Loucy (cell line): Measurements from ENCODE around the gene UTY.

Experiments
- H2AFZ ChIP-seq: fragments of 200-600 bp; sonication (generic); 2 replicates; pipeline ENCODE4 v1.6.0; 2016; ENCODE audit warnings: antibody characterized with exemption, mild to moderate bottlenecking, low read length, moderate library complexity
- H3F3A ChIP-seq: fragments of 200-600 bp; 2 replicates; pipeline ENCODE4 v1.6.0; 2016; ENCODE audit warnings: antibody characterized with exemption, low read depth, mild to moderate bottlenecking
- H3K27me3 ChIP-seq: fragments of 200-600 bp; sonication (generic); 2 replicates; pipeline ENCODE4 v1.6.1; 2014; ENCODE audit warnings: low read length, mild to moderate bottlenecking; ENCODE audit not compliant: insufficient read depth, poor library complexity, severe bottlenecking
- H3K36me3 ChIP-seq: fragments of 200-600 bp; sonication (generic); 2 replicates; pipeline ENCODE4 v1.6.1; 2016; ENCODE audit warnings: low read length; ENCODE audit not compliant: insufficient read depth
- H3K4me1 ChIP-seq: fragments of 200-600 bp; sonication (generic); 2 replicates; pipeline ENCODE4 v1.5.1; 2014; ENCODE audit warnings: low read length, mild to moderate bottlenecking; ENCODE audit not compliant: insufficient read depth, poor library complexity, severe bottlenecking
- H3K4me2 ChIP-seq: fragments of 200-600 bp; sonication (generic); 2 replicates; pipeline ENCODE4 v1.6.0; 2014; ENCODE audit warnings: antibody characterized with exemption, low read length, low read depth, mild to moderate bottlenecking; ENCODE audit not compliant: poor library complexity, severe bottlenecking
- H3K4me3 ChIP-seq: fragments of 200-600 bp; sonication (generic); 2 replicates; pipeline ENCODE4 v1.5.1; 2014; ENCODE audit warnings: low read length, mild to moderate bottlenecking, mixed read lengths; ENCODE audit not compliant: poor library complexity, severe bottlenecking
- H3K79me2 ChIP-seq: fragments of 200-600 bp; sonication (generic); 2 replicates; pipeline ENCODE4 v1.6.1; 2014; ENCODE audit warnings: low read length; ENCODE audit not compliant: insufficient read depth
- H3K9ac ChIP-seq: fragments of 200-600 bp; sonication (generic); 2 replicates; pipeline ENCODE4 v1.6.0; 2014; ENCODE audit warnings: mild to moderate bottlenecking, low read depth, low read length, moderate library complexity; ENCODE audit not compliant: poor library complexity, severe bottlenecking
- H3K9me2 ChIP-seq: fragments of 200-600 bp; sonication (generic); replicated peaks from 2 replicates; pipeline ENCODE4 v1.6.1; 2016; ENCODE audit warnings: low read depth, low read length, mixed read lengths
- H3K9me3 ChIP-seq: fragments of 200-600 bp; sonication (generic); 2 replicates; pipeline ENCODE4 v1.6.1; 2014; ENCODE audit warnings: mild to moderate bottlenecking, antibody characterized with exemption, low read length, low read depth; ENCODE audit not compliant: insufficient read depth
- H4K20me1 ChIP-seq: fragments of 200-600 bp; sonication (generic); 2 replicates; pipeline ENCODE4 v1.6.0; 2014; ENCODE audit warnings: antibody characterized with exemption, low read length, mild to moderate bottlenecking; ENCODE audit not compliant: insufficient read depth, poor library complexity, severe bottlenecking
- CTCF ChIP-seq: fragments of 200-600 bp; sonication (generic); conservative IDR thresholded peaks from 2 replicates; pipeline ENCODE4 v1.5.1; 2014; ENCODE audit warnings: mild to moderate bottlenecking, antibody characterized with exemption, low read length
- EZH2phosphoT487 ChIP-seq: fragments of 200-600 bp; IDR thresholded peaks from 2 replicates; pipeline ENCODE4 v1.6.1; 2018; ENCODE audit warnings: antibody characterized with exemption, mild to moderate bottlenecking, moderate library complexity, borderline replicate concordance

Gene UTY

GRCh38 chrY:13345549-13345948 lies 134.3 kb downstream of the UTY start:
- no peaks in the 10 kb centered on the region for H3K9me3 ChIP-seq
- no peak overlapping the region for H3K4me2 ChIP-seq
- H2AFZ ChIP-seq: no peak overlapping the region
- no peak overlapping the region for H3K9ac ChIP-seq
- no peak for TF ChIP-seq CTCF
- TF ChIP-seq EZH2phosphoT487: no peak
- H3K36me3 ChIP-seq: no peaks in the 10 kb centered on the region
- no peaks in the 10 kb centered on the region for H3K4me1 ChIP-seq
- H3K79me2 ChIP-seq: no peaks in the 10 kb centered on the region
- no peak overlapping the region for H3K4me3 ChIP-seq
- no peaks in the 10 kb centered on the region for H3K27me3 ChIP-seq
- H3F3A ChIP-seq: no peaks in the 10 kb centered on the region
- H3K9me2 ChIP-seq: no peaks in the 10 kb centered on the region
- no peaks in the 10 kb centered on the region for H4K20me1 ChIP-seq

GRCh38 chrY:13343307-13343946 lies 136.4 kb downstream of the UTY start:
- TF ChIP-seq EZH2phosphoT487 (no peak), CTCF (no peak)
- no peak overlapping the region for H3K4me2 ChIP-seq
- H3K4me3 ChIP-seq: no peak overlapping the region
- no peaks in the 10 kb centered on the region for H4K20me1 ChIP-seq
- no peaks in the 10 kb centered on the region for H3K9me3 ChIP-seq
- H3K4me1 ChIP-seq: no peaks in the 10 kb centered on the region
- H2AFZ ChIP-seq: no peak overlapping the region
- H3K27me3 ChIP-seq: no peaks in the 10 kb centered on the region
- no peak overlapping the region for H3K9ac ChIP-seq
- no peaks in the 10 kb centered on the region for H3K79me2 ChIP-seq
- no peaks in the 10 kb centered on the region for H3K9me2 ChIP-seq
- no peaks in the 10 kb centered on the region for H3F3A ChIP-seq
- no peaks in the 10 kb centered on the region for H3K36me3 ChIP-seq

- no peak overlapping the region for H3K4me3 ChIP-seq
- no peak overlapping the region for H2AFZ ChIP-seq
- H3K27me3 ChIP-seq: no peaks in the 10 kb centered on the region
- H3K4me1 ChIP-seq: no peaks in the 10 kb centered on the region
- H3K9me2 ChIP-seq: no peaks in the 10 kb centered on the region
- H3K36me3 ChIP-seq: no peaks in the 10 kb centered on the region
- H3K9me3 ChIP-seq: no peaks in the 10 kb centered on the region
- no peaks in the 10 kb centered on the region for H3K79me2 ChIP-seq
- H4K20me1 ChIP-seq: no peaks in the 10 kb centered on the region
- TF ChIP-seq CTCF (no peak), EZH2phosphoT487 (no peak)
- H3K4me2 ChIP-seq: no peak overlapping the region
- H3K9ac ChIP-seq: no peak overlapping the region
- no peaks in the 10 kb centered on the region for H3F3A ChIP-seq
Observed at GRCh38 chrY:13339939-13340338, 139.9 kb downstream of the UTY start.
